HEK293 (cell line): ENCODE measurements around the gene PACS1.

Source experiments
- CTCF ChIA-PET: fragments of 350-600 bp; formaldehyde crosslinking; extraction: SDS; loops from one replicate; lab custom pipeline; 2021; ENCODE audit warnings: antibody characterized with exemption; lab: Yijun Ruan, JAX
- POLR2A ChIA-PET: fragments of 300-600 bp; formaldehyde crosslinking; extraction: SDS; loops from one replicate; lab custom pipeline; 2020; ENCODE audit warnings: antibody characterized with exemption, inconsistent platforms; lab: Yijun Ruan, JAX
- H3K27ac ChIP-seq: fragments of 200-500 bp; sonication (Bioruptor generic); 2 replicates; pipeline ENCODE4 v1.5.1; 2014; ENCODE audit warnings: low read depth, low read length, control low read depth, inconsistent platforms; ENCODE audit errors: extremely low read depth
- H3K36me3 ChIP-seq, 2 experiments: fragments of 200-500 bp in 1 of 2; sonication (Bioruptor generic) in 1 of 2; 1 replicate in 1 of 2; 2 replicates in 1 of 2; pipeline ENCODE4 v1.5.1; 2014 to 2017; ENCODE audit warnings: inconsistent platforms in 2 of 2, low read length in 2 of 2; ENCODE audit not compliant: control insufficient read depth in 2 of 2, insufficient read depth in 1 of 2
- H3K4me1 ChIP-seq: fragments of 200-500 bp; sonication (Bioruptor generic); 2 replicates; pipeline ENCODE4 v1.5.1; 2014; ENCODE audit warnings: mild to moderate bottlenecking, low read length, inconsistent platforms; ENCODE audit not compliant: control insufficient read depth, insufficient read depth
- H3K4me3 ChIP-seq: 2 replicates; pipeline ENCODE4 v1.5.1; 2011; ENCODE audit warnings: low read depth, mild to moderate bottlenecking, control low read depth, low read length, moderate library complexity
- H3K9me3 ChIP-seq: fragments of 200-500 bp; sonication (Bioruptor generic); 2 replicates; pipeline ENCODE4 v1.5.1; 2014; ENCODE audit warnings: low read depth, low read length, inconsistent platforms; ENCODE audit not compliant: control insufficient read depth, insufficient read depth
- CTCF ChIP-seq: fragments of 450-650 bp; formaldehyde crosslinking; IDR thresholded peaks from 2 replicates; pipeline ENCODE4 v1.5.1; 2016; ENCODE audit warnings: missing biosample characterization, missing genetic modification characterization
- IKZF3 ChIP-seq: fragments of 450-650 bp; IDR thresholded peaks from 2 replicates; pipeline ENCODE4 v1.5.0; 2018; ENCODE audit warnings: missing biosample characterization, mild to moderate bottlenecking, missing genetic modification characterization, moderate library complexity
- MYNN ChIP-seq: fragments of 450-650 bp; formaldehyde crosslinking; IDR thresholded peaks from 2 replicates; pipeline ENCODE4 v1.5.1; 2016; ENCODE audit warnings: missing biosample characterization, missing genetic modification characterization, borderline replicate concordance
- ZBTB49 ChIP-seq: fragments of 450-650 bp; formaldehyde crosslinking; IDR thresholded peaks from 2 replicates; pipeline ENCODE4 v1.5.1; 2016; ENCODE audit warnings: missing biosample characterization, missing genetic modification characterization, low read depth
- ZFHX2 ChIP-seq: fragments of 450-650 bp; formaldehyde crosslinking; conservative IDR thresholded peaks from 2 replicates; pipeline ENCODE4 v1.5.1; 2016; ENCODE audit warnings: missing biosample characterization, missing genetic modification characterization
- ZNF148 ChIP-seq: fragments of 450-650 bp; formaldehyde crosslinking; IDR thresholded peaks from 2 replicates; pipeline ENCODE4 v1.5.0; 2017; ENCODE audit warnings: missing biosample characterization, missing genetic modification characterization, borderline replicate concordance
- ZNF155 ChIP-seq: fragments of 450-650 bp; formaldehyde crosslinking; IDR thresholded peaks from 2 replicates; pipeline ENCODE4 v1.5.1; 2016; ENCODE audit warnings: missing biosample characterization, missing genetic modification characterization
- ZNF175 ChIP-seq: fragments of 450-650 bp; formaldehyde crosslinking; IDR thresholded peaks from 2 replicates; pipeline ENCODE4 v1.5.1; 2016; ENCODE audit warnings: missing biosample characterization, missing genetic modification characterization
- ZNF274 ChIP-seq, 2 experiments: fragments of 200-500 bp in 1 of 2; fragments of 450-650 bp in 1 of 2; sonication (Bioruptor generic) in 1 of 2; formaldehyde crosslinking in 1 of 2; IDR thresholded peaks; 2 replicates each; pipeline versions ENCODE4 v1.5.1 to v1.6.1; 2014 to 2016; ENCODE audit warnings: borderline replicate concordance in 1 of 2, inconsistent platforms in 1 of 2, low read length in 1 of 2, missing biosample characterization in 1 of 2, missing genetic modification characterization in 1 of 2
- ZNF280D ChIP-seq: fragments of 450-650 bp; formaldehyde crosslinking; IDR thresholded peaks from 2 replicates; pipeline ENCODE4 v1.5.1; 2016; ENCODE audit warnings: missing biosample characterization, missing genetic modification characterization
- ZNF529 ChIP-seq: fragments of 450-650 bp; formaldehyde crosslinking; IDR thresholded peaks from 2 replicates; pipeline ENCODE4 v1.5.1; 2017; ENCODE audit warnings: missing genetic modification characterization, missing biosample characterization; ENCODE audit not compliant: insufficient replicate concordance
- ZNF544 ChIP-seq: fragments of 450-650 bp; formaldehyde crosslinking; IDR thresholded peaks from 2 replicates; pipeline ENCODE4 v1.5.0; 2017; ENCODE audit warnings: missing biosample characterization, missing genetic modification characterization
- ZNF549 ChIP-seq: fragments of 450-650 bp; IDR thresholded peaks from 2 replicates; pipeline ENCODE4 v1.5.1; 2018; ENCODE audit warnings: missing biosample characterization, missing genetic modification characterization, mild to moderate bottlenecking, inconsistent platforms, moderate library complexity
- ZNF561 ChIP-seq: fragments of 450-650 bp; IDR thresholded peaks from 2 replicates; pipeline ENCODE4 v1.5.1; 2018; ENCODE audit warnings: missing biosample characterization, missing genetic modification characterization, borderline replicate concordance
- ZNF571 ChIP-seq: fragments of 450-650 bp; formaldehyde crosslinking; IDR thresholded peaks from 2 replicates; pipeline ENCODE4 v1.5.0; 2017; ENCODE audit warnings: missing biosample characterization, missing genetic modification characterization
- ZNF664 ChIP-seq: fragments of 450-650 bp; formaldehyde crosslinking; IDR thresholded peaks from 2 replicates; pipeline ENCODE4 v1.5.1; 2016; ENCODE audit warnings: missing biosample characterization, missing genetic modification characterization
- ZNF747 ChIP-seq: fragments of 450-650 bp; formaldehyde crosslinking; IDR thresholded peaks from 2 replicates; pipeline ENCODE4 v1.5.1; 2016; ENCODE audit warnings: missing biosample characterization, missing genetic modification characterization
- ZNF776 ChIP-seq: fragments of 450-650 bp; formaldehyde crosslinking; IDR thresholded peaks from 2 replicates; pipeline ENCODE4 v1.5.0; 2017; ENCODE audit warnings: missing biosample characterization, missing genetic modification characterization, borderline replicate concordance
- ZSCAN30 ChIP-seq: fragments of 450-650 bp; IDR thresholded peaks from 2 replicates; pipeline ENCODE4 v1.5.1; 2018; ENCODE audit warnings: missing biosample characterization, mild to moderate bottlenecking, missing genetic modification characterization, moderate library complexity
- ZSCAN5A ChIP-seq: fragments of 450-650 bp; formaldehyde crosslinking; IDR thresholded peaks from 2 replicates; pipeline ENCODE4 v1.5.1; 2016; ENCODE audit warnings: missing biosample characterization, missing genetic modification characterization

PACS1 gene

GRCh38 chr11:66190786-66191185 lies 120.7 kb downstream of the PACS1 start:
- ChIA-PET POLR2A (no interaction called here), CTCF (interaction anchor here (0.7 kb wide), 1 partner anchor 139 kb away, joined by 3 read pairs; no protein-coding TSS in a partner anchor)
- Histone ChIP-seq H3K36me3 (peaks cover 0 to 13% of the 10 kb centered on the region in 2 experiments; a peak in 1 of 3 replicates), H3K4me3 (no peak overlapping the region), H3K27ac (no peak overlapping the region), H3K4me1 (no peaks in the 10 kb centered on the region), H3K9me3 (no peaks in the 10 kb centered on the region)
- TF ChIP-seq ZNF280D (tag by site-specific recombination) (no peak), ZNF274 (IDR thresholded peaks at IDR 0.05; ENCODE audit: low read length) (no peak), ZNF274 (tag by site-specific recombination; IDR thresholded peaks at IDR 0.05; ENCODE audit: borderline replicate concordance) (no peak), ZNF529 (tag by site-specific recombination) (no peak), ZNF549 (tag by site-specific recombination) (no peak), ZFHX2 (no peak), ZNF561 (no peak), ZNF664 (tag by site-specific recombination) (no peak), ZSCAN30 (no peak), ZNF175 (no peak)

- H3K36me3 ChIP-seq: peaks cover 0 to 16% of the 10 kb centered on the region in 2 experiments; a peak in 2 of 3 replicates
- H3K4me1 ChIP-seq: no peaks in the 10 kb centered on the region
- CTCF ChIA-PET: interaction anchor here (0.6 to 1.5 kb wide), 2 partner anchors 147 to 1498 kb away, joined by 3 read pairs; no protein-coding TSS in a partner anchor
- no peak for TF ChIP-seq ZNF747 (tag by site-specific recombination)
- TF ChIP-seq ZNF148 (tag by site-specific recombination): no peak
- TF ChIP-seq ZNF776 (tag by site-specific recombination): no peak
- no peak for TF ChIP-seq CTCF (tag by site-specific recombination)
- no peak for TF ChIP-seq MYNN (tag by site-specific recombination)
- TF ChIP-seq ZNF155 (tag by site-specific recombination): no peak
- no peak for TF ChIP-seq ZBTB49
- no peak for TF ChIP-seq IKZF3
- no peak for TF ChIP-seq ZNF571 (tag by site-specific recombination)
- no peak for TF ChIP-seq ZSCAN5A
- TF ChIP-seq ZNF544 (tag by site-specific recombination): no peak
Measured at GRCh38 chr11:66192181-66192863, 122.2 kb downstream of the PACS1 start.

More at GRCh38 chr11:66192181-66192863, 122.2 kb downstream of the PACS1 start:
- Histone ChIP-seq H3K27ac (no peak overlapping the region), H3K4me3 (no peak overlapping the region), H3K9me3 (no peaks in the 10 kb centered on the region)
- POLR2A ChIA-PET: interaction anchor here (0.8 kb wide), 1 partner anchor 23 kb away, joined by 3 read pairs; no protein-coding TSS in a partner anchor
